Ishikawa (cell line): Measurements from ENCODE around the gene C1orf52.

Source experiments
- CREB1 ChIP-seq: IDR thresholded peaks from 2 replicates; pipeline ENCODE4 v1.6.1; 2012; ENCODE audit warnings: low read depth
- EGR1 ChIP-seq: IDR thresholded peaks from 2 replicates; pipeline ENCODE4 v1.6.1; 2012
- EP300 ChIP-seq: IDR thresholded peaks from 2 replicates; pipeline ENCODE4 v1.6.1; 2012; ENCODE audit warnings: borderline replicate concordance
- MAX ChIP-seq: IDR thresholded peaks from 2 replicates; pipeline ENCODE4 v1.6.1; 2012
- NFIC ChIP-seq: IDR thresholded peaks from 2 replicates; pipeline ENCODE4 v1.6.1; 2012
- RAD21 ChIP-seq: IDR thresholded peaks from 2 replicates; pipeline ENCODE4 v1.6.1; 2012; ENCODE audit warnings: low read depth
- REST ChIP-seq: IDR thresholded peaks from 2 replicates; pipeline ENCODE4 v1.6.1; 2012; ENCODE audit warnings: low read depth, mild to moderate bottlenecking
- TAF1 ChIP-seq: IDR thresholded peaks from 2 replicates; pipeline ENCODE4 v1.6.1; 2012; ENCODE audit warnings: low read depth, mild to moderate bottlenecking
- TCF12 ChIP-seq: IDR thresholded peaks from 2 replicates; pipeline ENCODE4 v1.6.1; 2012; ENCODE audit warnings: low read depth
- USF1 ChIP-seq: IDR thresholded peaks from 2 replicates; pipeline ENCODE4 v1.6.1; 2012
- YY1 ChIP-seq: IDR thresholded peaks from 2 replicates; pipeline ENCODE4 v1.6.1; 2012; ENCODE audit warnings: low read depth
- ZBTB7A ChIP-seq: IDR thresholded peaks from 2 replicates; pipeline ENCODE4 v1.6.1; 2012; ENCODE audit warnings: low read depth

- TF ChIP-seq REST: no peak
- TF ChIP-seq EP300: no peak
- TF ChIP-seq MAX: no peak
- no peak for TF ChIP-seq TCF12
- TF ChIP-seq EGR1: no peak
- TF ChIP-seq RAD21: no peak
- no peak for TF ChIP-seq TAF1
- TF ChIP-seq ZBTB7A: no peak
- TF ChIP-seq USF1: no peak
- TF ChIP-seq NFIC: no peak
- TF ChIP-seq CREB1: no peak
- no peak for TF ChIP-seq YY1
These were observed 13.9 kb upstream of the C1orf52 start for GRCh38 chr1:85273397-85273796.
